Activated CD4-positive, alpha-beta T cell treated with anti-CD3 and anti-CD28 coated beads for 4 hours (primary cell): Measurements from ENCODE around the gene PPP1R36.
A peak's percentile ranks its signal among the peaks of the same experiment; 100 is the strongest.
"Not testable (repeated sequence)": the region's sequence is repeated elsewhere in the genome, so short reads cannot be mapped to it uniquely, and the experiment has no call there.

ENCODE experiments used
- DNase-seq, 2 donors: peaks; one replicate each; pipeline ENCODE4 v3.0.0-alpha.2; 2020

Gene PPP1R36

GRCh38 chr14:64522591-64523355 is 27.0 kb upstream of the PPP1R36 start:
- no peak for DNase-seq

- no peak for DNase-seq
Measured at GRCh38 chr14:64525354-64525753, 24.4 kb upstream of the PPP1R36 start.

GRCh38 chr14:64531567-64531966 is 18.2 kb upstream of the PPP1R36 start:
- DNase-seq: no peak

- no peak for DNase-seq
Measured at GRCh38 chr14:64536488-64537245, 13.1 kb upstream of the PPP1R36 start.

GRCh38 chr14:64540208-64541202 is 9.3 kb upstream of the PPP1R36 start, which contains the start of gene HSPA2:
Gene HSPA2 (plus strand): TSS chr14:64540741. CDS start chr14:64540850, 109 bp downstream.
- peak; percentile 92 to 94 for DNase-seq

GRCh38 chr14:64541261-64541971 is 8.3 kb upstream of the PPP1R36 start:
- peak; percentile 6 to 8 for DNase-seq

GRCh38 chr14:64541972-64542835 is 7.6 kb upstream of the PPP1R36 start:
- no peak for DNase-seq

GRCh38 chr14:64542836-64543201 is 6.9 kb upstream of the PPP1R36 start:
- no peak for DNase-seq

- DNase-seq: no peak
Measured at GRCh38 chr14:64544607-64545312, 5.0 kb upstream of the PPP1R36 start.

GRCh38 chr14:64549016-64549415 is 745 bp upstream of the PPP1R36 start:
- DNase-seq: no peak

GRCh38 chr14:64550621-64551333 is 1.0 kb downstream of the PPP1R36 start:
- no peak for DNase-seq

GRCh38 chr14:64554556-64554955 is 4.8 kb downstream of the PPP1R36 start:
- DNase-seq: no peak

GRCh38 chr14:64556526-64556925 is 6.8 kb downstream of the PPP1R36 start:
- DNase-seq: no peak

- not testable (repeated sequence) for DNase-seq
Measured at GRCh38 chr14:64558216-64558615, 8.5 kb downstream of the PPP1R36 start.

GRCh38 chr14:64561631-64562030 is 11.9 kb downstream of the PPP1R36 start:
- no peak for DNase-seq

- no peak for DNase-seq
Measured at GRCh38 chr14:64562436-64562835, 12.7 kb downstream of the PPP1R36 start.

- no peak for DNase-seq
Measured at GRCh38 chr14:64563696-64564095, 13.9 kb downstream of the PPP1R36 start.

GRCh38 chr14:64566651-64567122 is 16.9 kb downstream of the PPP1R36 start:
- no peak for DNase-seq

GRCh38 chr14:64569138-64569631 is 19.4 kb downstream of the PPP1R36 start:
- DNase-seq: no peak

GRCh38 chr14:64569646-64570045 is 19.9 kb downstream of the PPP1R36 start:
- not testable (repeated sequence) for DNase-seq
